HG03159 (cell line): ENCODE results near the gene CRTAC1.

Source experiments
- ATAC-seq: cut with Tn5 transposase; IDR thresholded peaks from one replicate; pipeline ENCODE4 v1.9.1; 2021; ENCODE audit warnings: mild to moderate bottlenecking, moderate library complexity; ENCODE audit not compliant: unreplicated experiment

Gene CRTAC1

GRCh38 chr10:97818572-97818971 lies 211.8 kb downstream of the CRTAC1 start:
- no peak for ATAC-seq

DNA sequence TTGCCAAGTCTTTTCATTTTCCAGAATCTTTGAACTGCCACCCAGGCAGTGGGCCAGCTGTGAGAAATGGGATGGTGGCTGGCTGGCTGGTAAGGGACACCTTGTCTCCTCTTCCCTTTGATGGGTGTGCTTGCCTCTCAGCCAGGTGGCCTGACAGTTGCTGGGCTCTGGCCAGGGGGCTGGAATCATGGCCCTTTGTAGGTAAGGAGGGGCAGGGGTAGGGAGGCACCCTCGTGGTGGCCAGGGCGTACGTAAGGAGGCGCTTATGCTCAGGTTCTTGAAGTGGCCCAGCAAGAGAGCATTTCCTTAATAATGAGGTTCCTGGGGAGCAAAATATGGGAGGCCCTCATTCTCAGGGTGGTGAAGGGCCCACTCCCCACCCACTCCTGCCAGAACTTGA lies 213.8 kb downstream of the CRTAC1 start:
- ATAC-seq = no peak
